H1 (cell line): ENCODE results near the gene DGKD. TPM values are rescaled to one million over a fixed set of nuclear protein-coding genes. Genes with fewer than 3 reads are reported as not detected.

Experiments
- CTCF ChIA-PET: fragments of 300-600 bp; sonication (Branson Sonifier 250); formaldehyde crosslinking; loops from one replicate; lab custom pipeline; 2021; ENCODE audit not compliant: partially characterized antibody; lab: Charles Lee
- POLR2A ChIA-PET: fragments of 300-600 bp; sonication (Branson Sonifier 250); formaldehyde crosslinking; loops from one replicate; lab custom pipeline; 2021; ENCODE audit warnings: inconsistent platforms; ENCODE audit not compliant: partially characterized antibody; lab: Charles Lee
- DNase-seq, 2 experiments: peaks; one replicate each; pipeline versions ENCODE4 v3.0.0 to v3.0.0-alpha.2; 2010 to 2022; ENCODE audit warnings: low spot score in 2 of 2, low read depth in 1 of 2, mixed read lengths in 1 of 2
- FAIRE-seq: peaks from 2 replicates; lab custom pipeline; 2011; peaks lifted over from hg19 to GRCh38; lab: Jason Lieb, UNC
- H2AFZ ChIP-seq: 2 replicates; pipeline ENCODE4 v1.8.1; 2012; ENCODE audit warnings: low read length, inconsistent platforms
- H2AK5ac ChIP-seq: 2 replicates; pipeline ENCODE4 v1.6.1; 2013; ENCODE audit warnings: low read depth, low read length
- H2BK120ac ChIP-seq: replicated peaks from 2 replicates; pipeline ENCODE3; 2013; ENCODE audit warnings: low read depth, low read length, inconsistent platforms
- H2BK12ac ChIP-seq: 2 replicates; pipeline ENCODE4 v1.6.1; 2013; ENCODE audit warnings: low read depth, low read length
- H2BK15ac ChIP-seq: 2 replicates; pipeline ENCODE4 v1.6.1; 2013; ENCODE audit warnings: low read length
- H2BK20ac ChIP-seq: 2 replicates; pipeline ENCODE4 v1.6.1; 2013; ENCODE audit warnings: low read length
- H2BK5ac ChIP-seq: 2 replicates; pipeline ENCODE4 v1.6.1; 2013; ENCODE audit warnings: low read depth, low read length
- H3K14ac ChIP-seq: 2 replicates; pipeline ENCODE4 v1.6.1; 2013; ENCODE audit warnings: inconsistent platforms; ENCODE audit not compliant: insufficient read length
- H3K18ac ChIP-seq: 2 replicates; pipeline ENCODE4 v1.6.1; 2013; ENCODE audit warnings: low read length; ENCODE audit errors: extremely low read depth
- H3K23ac ChIP-seq: 2 replicates; pipeline ENCODE4 v1.6.1; 2013; ENCODE audit warnings: inconsistent platforms; ENCODE audit not compliant: insufficient read length
- H3K23me2 ChIP-seq: 2 replicates; pipeline ENCODE4 v1.6.1; 2013; ENCODE audit warnings: low read depth, low read length
- H3K27ac ChIP-seq: 2 replicates; pipeline ENCODE4 v1.6.1; 2011; ENCODE audit warnings: low read depth, low read length, inconsistent platforms
- H3K27me3 ChIP-seq, 4 experiments: replicated peaks in 1 of 4; 1 replicate in 1 of 4; 2 replicates in 3 of 4; pipeline versions ENCODE4 v1.6.1 to v1.8.1; 2011 to 2013; ENCODE audit warnings: low read length in 3 of 4, mild to moderate bottlenecking in 3 of 4, inconsistent platforms in 2 of 4, mixed read lengths in 2 of 4, moderate library complexity in 1 of 4; ENCODE audit not compliant: control insufficient read depth in 3 of 4, insufficient read depth in 3 of 4; ENCODE audit errors: extremely low read depth in 1 of 4
- H3K36me3 ChIP-seq, 4 experiments: 2 replicates each; pipeline versions ENCODE4 v1.6.1 to v1.8.1; 2011 to 2013; ENCODE audit warnings: mild to moderate bottlenecking in 4 of 4, low read length in 3 of 4, moderate library complexity in 2 of 4, control low read depth in 1 of 4, inconsistent platforms in 1 of 4; ENCODE audit not compliant: insufficient read depth in 4 of 4, control insufficient read depth in 2 of 4
- H3K4ac ChIP-seq: replicated peaks from 2 replicates; pipeline ENCODE3; 2013; ENCODE audit warnings: low read length, low read depth, mixed read lengths, inconsistent platforms; ENCODE audit not compliant: insufficient read length
- H3K4me1 ChIP-seq, 4 experiments: replicated peaks in 1 of 4; 1 replicate in 1 of 4; 2 replicates in 3 of 4; pipeline versions ENCODE4 v1.6.1 to v1.8.1; 2011 to 2013; ENCODE audit warnings: low read length in 3 of 4, inconsistent platforms in 2 of 4, mixed read lengths in 1 of 4; ENCODE audit not compliant: insufficient read depth in 4 of 4, control insufficient read depth in 3 of 4
- H3K4me2 ChIP-seq, 2 experiments: 2 replicates each; pipeline versions ENCODE4 v1.6.1 to v1.8.1; 2011 to 2013; ENCODE audit warnings: low read depth in 2 of 2, low read length in 2 of 2, control low read depth in 1 of 2, inconsistent platforms in 1 of 2, mild to moderate bottlenecking in 1 of 2; ENCODE audit not compliant: insufficient read depth in 1 of 2
- H3K4me3 ChIP-seq, 4 experiments: fragments of 200-600, 300-600 bp in 1 of 4; sonication (generic), shearing (Covaris generic), sonication (Bioruptor Twin) in 1 of 4; 2 replicates each; pipeline versions ENCODE4 v1.5.1 to v1.8.1; 2011 to 2016; ENCODE audit warnings: low read length in 4 of 4, low read depth in 3 of 4, control low read depth in 2 of 4, inconsistent platforms in 2 of 4, mild to moderate bottlenecking in 2 of 4, mixed read lengths in 1 of 4, moderate library complexity in 1 of 4; ENCODE audit not compliant: insufficient read depth in 2 of 4; ENCODE audit errors: extremely low read depth in 1 of 4
- H3K56ac ChIP-seq: replicated peaks from 2 replicates; pipeline ENCODE3; 2013; ENCODE audit warnings: low read depth, mild to moderate bottlenecking, mixed read lengths, low read length, inconsistent platforms; ENCODE audit not compliant: insufficient read length
- H3K79me1 ChIP-seq: 2 replicates; pipeline ENCODE4 v1.6.1; 2013; ENCODE audit warnings: low read depth, low read length, control low read depth
- H3K79me2 ChIP-seq, 2 experiments: 2 replicates each; pipeline versions ENCODE4 v1.6.1 to v1.8.1; 2012 to 2013; ENCODE audit warnings: low read length in 2 of 2, mild to moderate bottlenecking in 2 of 2, inconsistent platforms in 1 of 2; ENCODE audit not compliant: insufficient read depth in 2 of 2, control insufficient read depth in 1 of 2
- H3K9ac ChIP-seq, 4 experiments: replicated peaks in 1 of 4; 1 replicate in 1 of 4; 2 replicates in 3 of 4; pipeline versions ENCODE4 v1.6.1 to v1.8.1; 2011 to 2013; ENCODE audit warnings: low read depth in 3 of 4, low read length in 3 of 4, control low read depth in 2 of 4, mild to moderate bottlenecking in 2 of 4, moderate library complexity in 2 of 4, inconsistent platforms in 1 of 4; ENCODE audit errors: extremely low read depth in 1 of 4
- H3K9me3 ChIP-seq, 2 experiments: 2 replicates each; pipeline versions ENCODE4 v1.6.1 to v1.8.1; 2012 to 2013; ENCODE audit warnings: mild to moderate bottlenecking in 2 of 2, moderate library complexity in 2 of 2, control low read depth in 1 of 2, inconsistent platforms in 1 of 2, low read depth in 1 of 2, low read length in 1 of 2, mixed read lengths in 1 of 2; ENCODE audit not compliant: insufficient read depth in 2 of 2
- H4K20me1 ChIP-seq, 2 experiments: replicated peaks in 1 of 2; 2 replicates each; pipeline versions ENCODE3 to v1.8.1; 2011 to 2013; ENCODE audit warnings: inconsistent platforms in 2 of 2, low read length in 2 of 2, mild to moderate bottlenecking in 1 of 2; ENCODE audit not compliant: insufficient read depth in 2 of 2, control insufficient read depth in 1 of 2
- H4K5ac ChIP-seq: 2 replicates; pipeline ENCODE4 v1.6.1; 2013; ENCODE audit warnings: low read length, low read depth, mixed read lengths, inconsistent platforms; ENCODE audit not compliant: insufficient read length
- H4K8ac ChIP-seq: 2 replicates; pipeline ENCODE4 v1.8.0; 2013; ENCODE audit warnings: mild to moderate bottlenecking, moderate library complexity, low read length, inconsistent platforms; ENCODE audit not compliant: insufficient read depth; ENCODE audit errors: extremely low read depth
- H4K91ac ChIP-seq: replicated peaks from 2 replicates; pipeline ENCODE3; 2013; ENCODE audit warnings: low read length, mixed read lengths, inconsistent platforms; ENCODE audit not compliant: insufficient read length
- BCL11A ChIP-seq, 2 experiments: IDR thresholded peaks; one replicate each; pipeline ENCODE4 v1.6.1; 2011; ENCODE audit warnings: low read depth in 2 of 2, low read length in 2 of 2, mild to moderate bottlenecking in 2 of 2
- CBX5 ChIP-seq: fragments of 300-800, 300-1000 bp; sonication (generic); IDR thresholded peaks from 2 replicates; pipeline ENCODE4 v1.7.1; 2016; ENCODE audit warnings: antibody characterized with exemption, low read length, low read depth
- CEBPB ChIP-seq: IDR thresholded peaks from 2 replicates; pipeline ENCODE4 v1.6.1; 2012; ENCODE audit warnings: low read depth, low read length
- CREB1 ChIP-seq: IDR thresholded peaks from 2 replicates; pipeline ENCODE4 v1.6.1; 2012; ENCODE audit warnings: inconsistent platforms
- POLR2A ChIP-seq, 2 experiments: IDR thresholded peaks; 1 replicate in 1 of 2; 2 replicates in 1 of 2; pipeline ENCODE4 v1.6.1; 2011; ENCODE audit warnings: low read depth in 2 of 2, low read length in 2 of 2, mild to moderate bottlenecking in 2 of 2; ENCODE audit errors: control extremely low read depth in 1 of 2
- ZNF274 ChIP-seq: IDR thresholded peaks from 2 replicates; pipeline ENCODE4 v1.7.0; 2012; ENCODE audit warnings: low read length, borderline replicate concordance; ENCODE audit errors: extremely low read depth
- WGBS, 2 experiments: shearing (Covaris generic) in 1 of 2; methylation state at CpG; one replicate each; pipeline versions ENCODE4 v1.1.6 to v1.1.7; 2013 to 2015; ENCODE audit warnings: low lambda C conversion rate in 2 of 2, mixed read lengths in 2 of 2, inconsistent platforms in 1 of 2, low coverage in 1 of 2, missing lambda C conversion rate in 1 of 2; ENCODE audit not compliant: insufficient replicate concordance in 2 of 2, insufficient coverage in 1 of 2, insufficient read length in 1 of 2; ENCODE audit errors: extremely low coverage in 1 of 2, missing lambda C conversion rate in 1 of 2; 5-methylcytosine and 5-hydroxymethylcytosine counted together
- polyA plus RNA-seq, 7 experiments: library from polyadenylated mRNA; depleted of rRNA in 3 of 7; stranded (reverse) in 5 of 7; unstranded in 2 of 7; fragments of >200 nt in 5 of 7; fragments of 200-250 nt in 2 of 7; gene quantifications; 1 replicate in 5 of 7; 2 replicates in 1 of 7; 4 replicates in 1 of 7; pipeline versions ENCODE4 v1.2.1 to v1.2.3, GENCODE V29; 2011 to 2013; ENCODE audit warnings: missing spikeins in 2 of 7, mixed read lengths in 2 of 7
- total RNA-seq: library from RNA; stranded (reverse); fragmentation: NEBNext Ultra II Directional; extraction: Animal tissue kit (Norgen Biotek cat#: 25700); gene quantifications from 2 replicates; pipeline ENCODE4 v1.2.1, GENCODE V29; 2021

Gene DGKD
- total and polyA plus RNA-seq, 2 of the 8 experiments (the other 6 are each of a cell fraction or from before 2014, with no cell fraction given): 7.7 to 30.9 TPM

DNA sequence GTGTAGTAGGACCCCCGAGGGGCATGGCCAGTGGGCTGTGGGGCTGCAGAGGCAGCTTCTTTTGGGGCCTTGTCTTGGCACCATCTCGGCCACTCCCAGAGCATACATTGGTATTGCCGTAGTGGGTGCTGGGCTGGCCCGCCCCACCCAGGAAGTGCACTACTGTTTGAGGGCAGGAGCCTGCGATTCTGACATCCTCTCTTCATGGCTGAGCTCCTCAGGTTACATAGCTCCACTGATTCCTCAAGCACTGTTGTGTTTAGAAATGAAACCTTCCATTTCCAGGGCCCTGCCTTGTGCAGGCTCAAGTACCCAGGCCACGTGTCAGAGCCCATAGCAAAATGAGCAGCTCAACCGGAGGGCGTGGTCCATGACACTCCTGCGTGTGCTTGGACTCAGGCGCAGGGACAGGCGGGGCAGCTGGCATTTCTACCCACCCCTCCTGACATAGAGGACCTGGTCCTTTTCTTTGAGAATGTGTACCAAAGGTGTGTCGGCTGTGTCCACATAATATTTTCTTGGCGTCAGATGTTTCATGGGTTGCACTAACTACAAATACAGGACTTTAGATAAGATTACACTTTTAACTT, 67.9 kb downstream of the DGKD start:
- Histone ChIP-seq H3K36me3 (0 out of 8 replicates have a peak, but pooled peaks cover 0 to 2% (median 0%) of the 10 kb centered on the region in 4 experiments), H3K79me2 (peaks cover 0 to 10% of the 10 kb centered on the region in 2 experiments; a peak in 1 of 4 replicates), H4K5ac (no peak overlapping the region), H3K27ac (no peak overlapping the region), H3K4me1 (peaks cover 0 to 11% (median 6%) of the 10 kb centered on the region in 4 experiments; a peak in 6 of 7 replicates), H3K23me2 (peaks cover 2% of the 10 kb centered on the region; the same call in 1 of the 2 replicates), H3K23ac (no peak overlapping the region), H3K9ac (no peak overlapping the region), H3K4me3 (no peak overlapping the region), H4K91ac (no peak overlapping the region), H2BK5ac (no peak overlapping the region), H2BK12ac (no peak overlapping the region), H3K79me1 (peaks cover 4% of the 10 kb centered on the region), H3K56ac (no peak overlapping the region), H4K20me1 (no peaks in the 10 kb centered on the region), H3K9me3 (peaks cover 0 to 2% of the 10 kb centered on the region in 2 experiments; a peak in 3 of 4 replicates), H3K4me2 (no peak overlapping the region), H2BK120ac (no peak overlapping the region), H3K18ac (no peak overlapping the region), H2BK20ac (no peak overlapping the region), H3K4ac (no peak overlapping the region), H3K14ac (no peak overlapping the region), H2AK5ac (no peak overlapping the region), H3K27me3 (no peaks in the 10 kb centered on the region), H2AFZ (no peak overlapping the region), H2BK15ac (no peak overlapping the region), H4K8ac (no peak overlapping the region)
- no peak for FAIRE-seq
- CTCF ChIA-PET: interaction anchor here (1.2 to 3.4 kb wide), 5 partner anchors 18 to 69 kb away, joined by 3 to 9 read pairs (median 6); no protein-coding TSS in a partner anchor
- POLR2A ChIA-PET: no interaction called here
- peak in 1 of 2 experiments; percentile 42 for DNase-seq
- WGBS, 2 experiments: 88% methylated on average over 13 of the region's 13 CpGs; no CpG with 5 or more reads in 1 of the 2 experiments
- TF ChIP-seq BCL11A (IDR thresholded peaks at IDR 0.05; ENCODE audit: low read depth in 2 of 2, low read length in 2 of 2) (no peak), ZNF274 (no peak), CREB1 (no peak), CBX5 (no peak), POLR2A (IDR thresholded peaks at IDR 0.05; ENCODE audit: control extremely low read depth in 1 of 2, low read depth in 2 of 2, low read length in 2 of 2) (no peak), CEBPB (no peak)
